ENCODE data around the gene ALDOB. TPM values are rescaled to one million over a fixed set of nuclear protein-coding genes. Genes with fewer than 3 reads are reported as not detected.

ALDOB gene
- total and polyA plus RNA-seq, 2 of the 8 experiments (the other 6 are each of a cell fraction or from before 2014, with no cell fraction given): not detected

DNA sequence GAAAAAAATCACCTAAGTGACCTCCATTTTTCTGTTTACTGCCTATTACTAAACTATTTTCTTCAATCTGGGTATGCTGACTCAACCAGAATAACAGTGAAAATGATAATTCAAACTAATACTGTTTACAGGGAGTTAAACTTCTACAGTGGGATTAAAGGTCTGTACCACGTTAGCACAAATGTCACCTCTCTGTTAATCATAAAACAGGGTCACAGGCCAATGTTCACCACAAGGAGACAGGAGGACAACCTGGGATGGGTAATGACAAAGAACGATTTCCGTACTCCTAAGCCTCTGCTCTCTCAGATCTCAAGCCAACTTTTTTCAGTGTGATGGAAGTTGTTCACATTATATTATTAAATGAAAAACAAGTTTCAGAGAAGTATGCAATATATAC, 2.3 kb downstream of the ALDOB start (continued):
- TF ChIP-seq, protein P1, sequence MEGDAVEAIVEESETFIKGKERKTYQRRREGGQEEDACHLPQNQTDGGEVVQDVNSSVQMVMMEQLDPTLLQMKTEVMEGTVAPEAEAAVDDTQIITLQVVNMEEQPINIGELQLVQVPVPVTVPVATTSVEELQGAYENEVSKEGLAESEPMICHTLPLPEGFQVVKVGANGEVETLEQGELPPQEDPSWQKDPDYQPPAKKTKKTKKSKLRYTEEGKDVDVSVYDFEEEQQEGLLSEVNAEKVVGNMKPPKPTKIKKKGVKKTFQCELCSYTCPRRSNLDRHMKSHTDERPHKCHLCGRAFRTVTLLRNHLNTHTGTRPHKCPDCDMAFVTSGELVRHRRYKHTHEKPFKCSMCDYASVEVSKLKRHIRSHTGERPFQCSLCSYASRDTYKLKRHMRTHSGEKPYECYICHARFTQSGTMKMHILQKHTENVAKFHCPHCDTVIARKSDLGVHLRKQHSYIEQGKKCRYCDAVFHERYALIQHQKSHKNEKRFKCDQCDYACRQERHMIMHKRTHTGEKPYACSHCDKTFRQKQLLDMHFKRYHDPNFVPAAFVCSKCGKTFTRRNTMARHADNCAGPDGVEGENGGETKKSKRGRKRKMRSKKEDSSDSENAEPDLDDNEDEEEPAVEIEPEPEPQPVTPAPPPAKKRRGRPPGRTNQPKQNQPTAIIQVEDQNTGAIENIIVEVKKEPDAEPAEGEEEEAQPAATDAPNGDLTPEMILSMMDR (IDR thresholded peaks at IDR 0.05; ENCODE audit: control extremely low read depth in 1 of 3, insufficient read depth in 1 of 3, low read depth in 1 of 3, low read length in 3 of 3): no peak
- TF ChIP-seq RAD21 (IDR thresholded peaks at IDR 0.05 in 1 of 2, conservative IDR thresholded peaks at IDR 0.05 in 1 of 2; ENCODE audit: low read depth in 2 of 2, low read length in 2 of 2): no peak
